Retinal pigment epithelial cell (primary cell): Measurements from ENCODE around the gene AKAP13.

Source experiments
- DNase-seq: peaks from one replicate; pipeline ENCODE4 v3.0.0-alpha.2; 2010; ENCODE audit warnings: low read depth
- H3K4me3 ChIP-seq: 2 replicates; pipeline ENCODE4 v1.5.1; 2011; ENCODE audit warnings: mild to moderate bottlenecking, low read length, control low read depth, moderate library complexity
- TF ChIP-seq, protein P1 (sequence below): conservative IDR thresholded peaks from 2 replicates; pipeline ENCODE4 v1.5.1; 2011; ENCODE audit warnings: low read depth, low read length, control low read depth, inconsistent platforms

Gene AKAP13

DNA sequence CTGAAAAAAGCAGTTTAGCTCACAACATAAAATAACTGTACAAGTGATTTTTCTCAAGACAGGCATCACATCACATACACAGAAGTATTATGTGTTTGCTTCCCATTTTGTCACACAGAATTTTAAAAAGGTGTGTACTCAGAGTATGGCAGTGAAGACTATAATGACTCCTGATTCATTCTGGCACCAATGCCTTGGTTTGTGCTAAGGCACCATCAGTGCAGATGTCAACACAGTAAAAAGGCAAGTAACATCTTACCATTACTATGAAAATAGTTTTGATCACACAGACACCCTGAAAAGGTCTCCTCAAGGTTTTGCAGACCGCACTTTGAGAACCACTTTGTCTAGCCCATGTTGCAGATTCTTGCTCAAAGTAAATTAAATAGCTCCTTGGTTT, 222.8 kb downstream of the AKAP13 start:
- no peak overlapping the region for H3K4me3 ChIP-seq
- TF ChIP-seq, protein P1, sequence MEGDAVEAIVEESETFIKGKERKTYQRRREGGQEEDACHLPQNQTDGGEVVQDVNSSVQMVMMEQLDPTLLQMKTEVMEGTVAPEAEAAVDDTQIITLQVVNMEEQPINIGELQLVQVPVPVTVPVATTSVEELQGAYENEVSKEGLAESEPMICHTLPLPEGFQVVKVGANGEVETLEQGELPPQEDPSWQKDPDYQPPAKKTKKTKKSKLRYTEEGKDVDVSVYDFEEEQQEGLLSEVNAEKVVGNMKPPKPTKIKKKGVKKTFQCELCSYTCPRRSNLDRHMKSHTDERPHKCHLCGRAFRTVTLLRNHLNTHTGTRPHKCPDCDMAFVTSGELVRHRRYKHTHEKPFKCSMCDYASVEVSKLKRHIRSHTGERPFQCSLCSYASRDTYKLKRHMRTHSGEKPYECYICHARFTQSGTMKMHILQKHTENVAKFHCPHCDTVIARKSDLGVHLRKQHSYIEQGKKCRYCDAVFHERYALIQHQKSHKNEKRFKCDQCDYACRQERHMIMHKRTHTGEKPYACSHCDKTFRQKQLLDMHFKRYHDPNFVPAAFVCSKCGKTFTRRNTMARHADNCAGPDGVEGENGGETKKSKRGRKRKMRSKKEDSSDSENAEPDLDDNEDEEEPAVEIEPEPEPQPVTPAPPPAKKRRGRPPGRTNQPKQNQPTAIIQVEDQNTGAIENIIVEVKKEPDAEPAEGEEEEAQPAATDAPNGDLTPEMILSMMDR, result no peak
- no peak for DNase-seq

DNA sequence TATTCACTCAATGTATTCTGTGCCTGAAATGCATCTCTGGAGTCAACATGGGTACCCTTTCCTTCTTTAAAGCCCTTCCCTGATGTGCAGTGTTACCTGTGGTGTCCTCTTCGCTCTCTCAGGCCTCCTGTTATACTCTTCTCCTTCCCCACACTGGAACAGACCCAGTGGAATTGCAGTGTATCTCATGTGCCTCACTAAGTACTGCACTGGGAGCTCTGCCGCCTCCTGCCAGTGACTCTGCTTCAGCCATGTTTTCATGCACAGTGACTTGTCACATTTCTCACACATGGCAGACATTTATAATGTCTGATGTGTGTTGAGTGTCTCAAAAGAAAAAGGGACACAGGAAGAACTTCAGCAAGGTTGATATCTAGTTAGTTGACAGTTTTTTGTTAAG, 223.3 kb downstream of the AKAP13 start:
- TF ChIP-seq, protein P1, result no peak
- no peak for DNase-seq
- no peak overlapping the region for H3K4me3 ChIP-seq

DNA sequence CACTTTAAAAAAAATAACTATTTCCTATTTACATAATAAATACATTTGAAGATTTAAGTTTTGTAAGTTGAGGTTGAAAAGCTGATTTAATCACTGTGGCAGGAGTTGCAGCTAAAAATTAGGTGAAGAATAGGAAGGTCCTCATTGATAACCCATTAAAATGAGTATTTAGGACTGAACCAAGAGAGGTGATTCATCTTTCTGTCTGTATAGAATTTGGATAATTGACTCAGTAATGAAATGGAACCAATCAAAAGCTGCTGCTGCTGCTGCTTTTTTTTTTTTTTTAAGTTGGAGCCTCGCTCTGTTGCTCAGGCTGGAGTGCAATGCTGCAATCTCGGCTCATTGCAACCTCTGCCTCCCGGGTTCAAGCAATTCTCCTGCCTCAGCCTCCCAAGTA, 223.8 kb downstream of the AKAP13 start:
- no peak for DNase-seq
- no peak overlapping the region for H3K4me3 ChIP-seq
- TF ChIP-seq, protein P1, result no peak

DNA sequence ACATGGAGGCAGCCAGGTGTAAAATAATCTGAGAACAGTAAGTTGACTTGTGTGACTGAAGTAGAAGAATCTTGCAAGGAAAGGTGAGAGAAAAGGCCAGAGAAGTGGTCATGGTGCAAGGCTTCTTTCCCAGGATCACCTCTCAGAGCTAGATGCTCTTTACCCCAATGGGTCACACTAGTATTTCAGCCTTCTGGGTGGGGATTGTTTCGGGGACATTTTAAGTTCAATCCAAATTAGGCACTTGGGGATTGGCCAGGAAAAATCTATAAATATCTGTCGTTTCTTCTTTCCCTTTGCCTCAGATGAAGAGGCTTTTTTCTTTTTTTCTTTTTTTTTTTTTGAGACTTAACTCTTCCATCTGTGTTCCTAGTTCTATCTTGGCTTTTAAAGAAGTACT, 226.3 kb downstream of the AKAP13 start:
- no peak for DNase-seq
- TF ChIP-seq, protein P1, result no peak
- no peak overlapping the region for H3K4me3 ChIP-seq

DNA sequence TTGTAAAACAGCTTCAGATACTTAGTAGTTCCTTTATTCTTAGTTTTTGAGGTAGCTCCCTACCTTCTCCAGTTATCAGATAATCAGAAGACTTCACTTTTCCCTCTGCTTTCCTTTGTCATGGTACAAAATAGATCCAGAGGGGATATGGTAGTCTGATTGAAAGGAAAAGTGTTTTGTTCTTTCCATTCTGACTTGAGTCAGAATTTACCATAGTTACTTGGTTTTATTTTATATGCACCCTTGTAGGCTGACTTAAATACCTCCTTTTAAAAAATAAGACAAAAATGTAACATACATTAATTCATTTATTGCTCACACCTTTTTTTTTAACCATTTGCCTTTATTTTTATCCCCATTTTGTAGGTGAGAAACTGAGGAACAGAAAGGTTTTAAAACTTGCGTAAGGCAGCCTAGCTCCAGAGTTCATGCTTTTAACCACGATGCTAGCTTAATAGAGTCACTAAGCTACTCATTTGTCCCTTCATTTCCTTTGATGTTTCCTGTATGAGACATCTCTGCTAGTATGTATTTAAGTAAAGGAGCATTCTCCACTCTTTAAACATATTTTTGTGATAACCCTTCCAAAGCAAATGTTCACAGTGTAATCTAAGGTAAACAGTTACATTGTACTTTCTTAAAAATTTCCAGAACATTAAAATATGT, 226.9 kb downstream of the AKAP13 start:
- no peak for DNase-seq
- H3K4me3 ChIP-seq, result no peak overlapping the region
- TF ChIP-seq, protein P1, result no peak

DNA sequence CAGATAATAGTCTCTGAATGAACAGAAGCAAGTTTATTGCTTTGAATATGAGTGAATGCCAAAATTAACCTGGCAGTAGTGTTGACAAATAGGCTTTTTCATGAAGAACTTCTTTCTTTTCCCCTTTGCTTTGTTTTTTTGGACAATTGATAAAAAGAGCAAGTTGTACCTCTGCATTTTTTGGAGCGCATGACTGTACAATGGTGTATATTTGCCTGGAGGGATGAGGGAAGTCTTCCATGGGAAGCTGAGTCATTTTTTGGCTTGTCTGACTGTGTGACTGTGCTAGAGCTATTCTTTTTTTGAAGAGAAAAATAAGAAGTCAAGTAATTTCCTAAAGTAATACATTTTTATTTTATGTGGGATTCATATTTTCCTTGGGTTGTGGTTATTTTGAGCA, 227.4 kb downstream of the AKAP13 start:
- no peak for DNase-seq
- TF ChIP-seq, protein P1, result no peak
- H3K4me3 ChIP-seq, result no peak overlapping the region

DNA sequence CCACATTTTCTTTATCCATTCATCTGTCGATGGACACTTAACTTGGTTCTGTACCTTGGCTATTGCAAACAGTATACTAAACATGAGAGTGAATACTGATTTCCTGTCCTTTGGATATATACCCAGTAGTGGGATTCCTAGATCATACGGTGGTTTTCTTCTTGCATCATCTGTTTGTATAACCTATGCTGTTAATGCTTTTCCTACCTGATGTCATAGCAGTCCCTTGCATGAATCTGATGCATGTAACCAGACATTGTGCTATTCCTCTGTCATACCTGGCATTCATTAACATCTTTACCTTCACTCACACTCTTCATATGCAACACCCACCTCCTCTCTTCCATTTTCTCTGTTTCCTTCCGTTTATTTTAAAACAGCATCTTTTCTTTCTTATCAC, 229.1 kb downstream of the AKAP13 start:
- TF ChIP-seq, protein P1, result no peak
- no peak overlapping the region for H3K4me3 ChIP-seq
- DNase-seq, result no peak
